Measurements from ENCODE around the gene CNN1. TPM values are rescaled to one million over a fixed set of nuclear protein-coding genes. Genes with fewer than 3 reads are reported as not detected.

The CNN1 gene
- total RNA-seq, 4 donors from 2014 or later, result 7.7 to 72.3 (median 19.7) TPM

- DNase-seq (ENCODE audit: low spot score in 2 of 2), result no peak
- intact Hi-C loops (cut with DNase I; ENCODE audit: low total_unique reads), result no loop called here
- TF ChIP-seq POLR2A (IDR thresholded peaks at IDR 0.05) (no peak), CTCF (IDR thresholded peaks at IDR 0.05) (no peak)
- 90 to 91% methylated on average over 14 of the region's 14 CpGs for WGBS, 2 donors
- H3K4me3 ChIP-seq (ENCODE audit: low read depth, poor library complexity, severe bottlenecking), result no peak overlapping the region
Measured at GRCh38 chr19:11547929-11548700, 9.5 kb downstream of the CNN1 start.

GRCh38 chr19:11549386-11549953 is 10.8 kb downstream of the CNN1 start:
- intact Hi-C loops (cut with DNase I; ENCODE audit: low total_unique reads), result no loop called here

GRCh38 chr19:11550265-11550664 is 11.6 kb downstream of the CNN1 start:
- no peak for DNase-seq (ENCODE audit: low spot score in 2 of 2)
- intact Hi-C loops (cut with DNase I; ENCODE audit: low total_unique reads), result no loop called here
- 84 to 93% methylated on average over 8 of the region's 8 CpGs for WGBS, 2 donors
- TF ChIP-seq CTCF (IDR thresholded peaks at IDR 0.05), result no peak
- H3K4me3 ChIP-seq (ENCODE audit: low read depth, poor library complexity, severe bottlenecking), result no peak overlapping the region

More at GRCh38 chr19:11549386-11549953, 10.8 kb downstream of the CNN1 start:
- 85 to 92% methylated on average over 22 to 24 of the region's 24 CpGs for WGBS, 2 donors
- DNase-seq (ENCODE audit: low spot score in 2 of 2), result no peak
- no peak overlapping the region for H3K4me3 ChIP-seq (ENCODE audit: low read depth, poor library complexity, severe bottlenecking)
- no peak for TF ChIP-seq POLR2A (IDR thresholded peaks at IDR 0.05)
- no peak for TF ChIP-seq CTCF (IDR thresholded peaks at IDR 0.05)

- no peak for DNase-seq (ENCODE audit: low spot score in 2 of 2)
- WGBS, 2 donors, result 71 to 77% methylated on average over 17 to 26 of the region's 26 CpGs
- TF ChIP-seq CTCF (IDR thresholded peaks at IDR 0.05) (no peak), POLR2A (IDR thresholded peaks at IDR 0.05) (no peak)
- H3K4me3 ChIP-seq (ENCODE audit: low read depth, poor library complexity, severe bottlenecking), result no peak overlapping the region
- intact Hi-C loops (cut with DNase I; ENCODE audit: low total_unique reads), result no loop called here
Measured at GRCh38 chr19:11551603-11552235, 13.1 kb downstream of the CNN1 start.

- WGBS, 2 donors, result 76 to 77% methylated on average over 19 to 20 of the region's 20 CpGs
- no peak for DNase-seq (ENCODE audit: low spot score in 2 of 2)
- H3K4me3 ChIP-seq (ENCODE audit: low read depth, poor library complexity, severe bottlenecking), result no peak overlapping the region
- intact Hi-C loops (cut with DNase I; ENCODE audit: low total_unique reads), result no loop called here
- TF ChIP-seq CTCF (IDR thresholded peaks at IDR 0.05) (no peak), POLR2A (IDR thresholded peaks at IDR 0.05) (no peak)
Measured at GRCh38 chr19:11552666-11553372, 14.2 kb downstream of the CNN1 start.
